ENCODE results near the gene IFNE.

DNA sequence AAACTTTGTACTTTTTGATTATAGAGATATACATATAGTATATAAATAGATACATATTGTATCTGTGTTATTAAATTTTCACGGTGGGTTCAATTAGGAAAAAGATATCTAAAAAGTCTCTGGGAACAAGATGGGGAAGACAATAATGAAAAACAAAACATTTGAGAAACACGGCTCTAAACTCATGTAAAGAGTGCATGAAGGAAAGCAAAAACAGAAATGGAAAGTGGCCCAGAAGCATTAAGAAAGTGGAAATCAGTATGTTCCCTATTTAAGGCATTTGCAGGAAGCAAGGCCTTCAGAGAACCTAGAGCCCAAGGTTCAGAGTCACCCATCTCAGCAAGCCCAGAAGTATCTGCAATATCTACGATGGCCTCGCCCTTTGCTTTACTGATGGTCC is 42.0 kb downstream of the IFNE start, which contains the start of gene IFNA1:
- TF ChIP-seq FOXK2 (IDR thresholded peaks at IDR 0.05) = no peak
- TF ChIP-seq L3MBTL2 (conservative IDR thresholded peaks at IDR 0.05) = no peak
- no peak for TF ChIP-seq FOXM1 (IDR thresholded peaks at IDR 0.05; ENCODE audit: borderline replicate concordance)
- TF ChIP-seq ZNF384 (IDR thresholded peaks at IDR 0.05) = no peak
- no peak for TF ChIP-seq BHLHE40 (IDR thresholded peaks at IDR 0.05; ENCODE audit: borderline replicate concordance)
- TF ChIP-seq PKNOX1 (IDR thresholded peaks at IDR 0.05) = no peak
- TF ChIP-seq ARNT (IDR thresholded peaks at IDR 0.05) = no peak
- no peak for TF ChIP-seq ELF4 (IDR thresholded peaks at IDR 0.05)
- no peak for TF ChIP-seq TARDBP (IDR thresholded peaks at IDR 0.05)
- no peak for TF ChIP-seq NFRKB (IDR thresholded peaks at IDR 0.05)
- no peak for TF ChIP-seq SUZ12 (IDR thresholded peaks at IDR 0.05)
